ENCODE measurements around the gene OXSR1.

DNA sequence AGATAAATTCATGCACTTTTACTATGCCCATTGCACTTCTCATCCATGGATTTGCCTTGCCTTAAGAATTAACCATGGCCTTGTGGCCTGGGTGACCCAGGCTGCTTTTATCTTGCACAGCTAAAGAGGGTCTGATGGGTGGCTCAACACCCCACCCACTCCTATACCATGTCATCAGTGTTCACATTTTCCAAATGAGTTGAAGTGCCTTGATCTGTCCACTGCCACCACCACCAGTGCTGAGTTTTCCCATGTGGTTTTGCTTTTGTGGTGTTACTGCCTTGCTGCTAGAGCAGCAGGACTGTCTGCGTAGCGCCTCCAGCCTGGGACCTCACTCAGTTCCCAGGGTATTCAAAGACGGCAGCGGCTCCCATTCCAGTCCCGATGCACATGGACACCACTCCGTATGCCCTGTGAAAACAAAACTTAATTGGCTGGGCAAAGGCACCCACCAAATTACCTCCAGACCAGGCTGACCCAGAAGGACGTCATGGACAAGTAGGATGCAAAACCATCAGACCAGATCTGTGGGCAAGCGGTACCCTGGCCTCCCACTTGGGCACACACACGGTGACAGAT lies 42.5 kb upstream of the OXSR1 start:
- TF ChIP-seq, protein P1, sequence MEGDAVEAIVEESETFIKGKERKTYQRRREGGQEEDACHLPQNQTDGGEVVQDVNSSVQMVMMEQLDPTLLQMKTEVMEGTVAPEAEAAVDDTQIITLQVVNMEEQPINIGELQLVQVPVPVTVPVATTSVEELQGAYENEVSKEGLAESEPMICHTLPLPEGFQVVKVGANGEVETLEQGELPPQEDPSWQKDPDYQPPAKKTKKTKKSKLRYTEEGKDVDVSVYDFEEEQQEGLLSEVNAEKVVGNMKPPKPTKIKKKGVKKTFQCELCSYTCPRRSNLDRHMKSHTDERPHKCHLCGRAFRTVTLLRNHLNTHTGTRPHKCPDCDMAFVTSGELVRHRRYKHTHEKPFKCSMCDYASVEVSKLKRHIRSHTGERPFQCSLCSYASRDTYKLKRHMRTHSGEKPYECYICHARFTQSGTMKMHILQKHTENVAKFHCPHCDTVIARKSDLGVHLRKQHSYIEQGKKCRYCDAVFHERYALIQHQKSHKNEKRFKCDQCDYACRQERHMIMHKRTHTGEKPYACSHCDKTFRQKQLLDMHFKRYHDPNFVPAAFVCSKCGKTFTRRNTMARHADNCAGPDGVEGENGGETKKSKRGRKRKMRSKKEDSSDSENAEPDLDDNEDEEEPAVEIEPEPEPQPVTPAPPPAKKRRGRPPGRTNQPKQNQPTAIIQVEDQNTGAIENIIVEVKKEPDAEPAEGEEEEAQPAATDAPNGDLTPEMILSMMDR (IDR thresholded peaks at IDR 0.05) = no peak
- TF ChIP-seq POLR2A (IDR thresholded peaks at IDR 0.05) = no peak

Measured in uterus (tissue), 2 donors.